K562 (cell line): Measurements from ENCODE around the gene VPS50.

Experiments used
- ARID4B ChIP-seq: sonication (generic); formaldehyde crosslinking; IDR thresholded peaks from 2 replicates; pipeline ENCODE4 v1.8.0; 2022; ENCODE audit warnings: mild to moderate bottlenecking, missing genetic modification reagents
- BMI1 ChIP-seq: fragments of 150-350 bp; IDR thresholded peaks from 2 replicates; pipeline ENCODE4 v1.6.1; 2014; ENCODE audit warnings: low read length
- BRD4 ChIP-seq: fragments of 200-600 bp; sonication (generic); IDR thresholded peaks from 2 replicates; pipeline ENCODE4 v1.6.1; 2017; ENCODE audit warnings: inconsistent platforms
- CTCF ChIP-seq, 3 experiments: IDR thresholded peaks in 2 of 3; conservative IDR thresholded peaks in 1 of 3; 2 replicates each; pipeline ENCODE4 v1.5.1; 2011 to 2012; ENCODE audit warnings: low read length in 3 of 3, mild to moderate bottlenecking in 3 of 3, control low read depth in 2 of 3, improper control_type of control experiment in 1 of 3, inconsistent platforms in 1 of 3, low read depth in 1 of 3, mixed read lengths in 1 of 3, moderate library complexity in 1 of 3; ENCODE audit not compliant: insufficient read depth in 2 of 3
- ETV6 ChIP-seq, 3 experiments: fragments of 150-350 bp in 1 of 3; sonication (generic) in 1 of 3; formaldehyde crosslinking in 1 of 3; IDR thresholded peaks; 2 replicates each; pipeline versions ENCODE4 v1.6.1 to v1.8.0; 2014 to 2022; ENCODE audit warnings: borderline replicate concordance in 2 of 3, low read depth in 2 of 3, antibody characterized with exemption in 1 of 3, low read length in 1 of 3, mild to moderate bottlenecking in 1 of 3, missing genetic modification reagents in 1 of 3
- JUN ChIP-seq, 2 experiments: sonication (generic) in 1 of 2; formaldehyde crosslinking in 1 of 2; IDR thresholded peaks; 2 replicates each; pipeline versions ENCODE4 v1.6.1 to v1.8.0; 2012 to 2022; ENCODE audit warnings: borderline replicate concordance in 2 of 2, mild to moderate bottlenecking in 2 of 2, improper control_type of control experiment in 1 of 2, low read depth in 1 of 2, low read length in 1 of 2, missing genetic modification reagents in 1 of 2
- KAT8 ChIP-seq: fragments of 450-650 bp; IDR thresholded peaks from 2 replicates; pipeline ENCODE4 v1.6.1; 2016; ENCODE audit warnings: low read depth, mild to moderate bottlenecking
- KLF6 ChIP-seq: fragments of 250-450 bp; sonication (Bioruptor Pico); IDR thresholded peaks from 2 replicates; pipeline ENCODE4 v1.4.0; 2020; ENCODE audit warnings: mild to moderate bottlenecking, moderate library complexity, borderline replicate concordance
- PBX2 ChIP-seq, 2 experiments: IDR thresholded peaks in 1 of 2; conservative IDR thresholded peaks in 1 of 2; 2 replicates each; pipeline ENCODE4 v1.6.1; 2016; ENCODE audit warnings: low read depth in 2 of 2, mild to moderate bottlenecking in 1 of 2, missing compliant biosample characterization in 1 of 2, missing genetic modification characterization in 1 of 2, moderate library complexity in 1 of 2
- POLR2A ChIP-seq: fragments of 450-650 bp; conservative IDR thresholded peaks from 2 replicates; pipeline ENCODE4 v1.6.1; 2016
- SMAD1 ChIP-seq: fragments of 150-350 bp; IDR thresholded peaks from 2 replicates; pipeline ENCODE4 v1.6.1; 2014; ENCODE audit warnings: low read length, low read depth; ENCODE audit not compliant: partially characterized antibody
- ZC3H11A ChIP-seq: IDR thresholded peaks from 2 replicates; pipeline ENCODE4 v1.6.1; 2012; ENCODE audit warnings: low read depth, low read length, improper control_type of control experiment

GRCh38 chr7:93301736-93302135 lies 69.6 kb downstream of the VPS50 start:
- TF ChIP-seq ZC3H11A: no peak
- TF ChIP-seq CTCF (IDR thresholded peaks at IDR 0.05 in 2 of 3, conservative IDR thresholded peaks at IDR 0.05 in 1 of 3; ENCODE audit: insufficient read depth in 2 of 3, low read depth in 1 of 3, low read length in 3 of 3): no peak
- no peak for TF ChIP-seq JUN (IDR thresholded peaks at IDR 0.05; ENCODE audit: borderline replicate concordance, low read depth, low read length)
- TF ChIP-seq JUN (CRISPR knock-in tag; IDR thresholded peaks at IDR 0.05; ENCODE audit: borderline replicate concordance): no peak
- no peak for TF ChIP-seq ETV6 (IDR thresholded peaks at IDR 0.05; ENCODE audit: borderline replicate concordance in 1 of 2, low read depth in 2 of 2, low read length in 1 of 2)
- no peak for TF ChIP-seq ETV6 (CRISPR knock-in tag; IDR thresholded peaks at IDR 0.05; ENCODE audit: borderline replicate concordance)
- no peak for TF ChIP-seq BRD4
- no peak for TF ChIP-seq SMAD1
- no peak for TF ChIP-seq BMI1
- TF ChIP-seq KAT8: no peak
- TF ChIP-seq PBX2 (CRISPR knock-in tag; IDR thresholded peaks at IDR 0.05; ENCODE audit: low read depth): no peak
- TF ChIP-seq PBX2 (tag; conservative IDR thresholded peaks at IDR 0.05; ENCODE audit: low read depth): no peak
- TF ChIP-seq KLF6: no peak
- no peak for TF ChIP-seq ARID4B
- no peak for TF ChIP-seq POLR2A
